DOHH2 (cell line): ENCODE data around the gene ITGAL.
"Not testable (repeated sequence)": the region's sequence is repeated elsewhere in the genome, so short reads cannot be mapped to it uniquely, and the experiment has no call there.

Experiments used
- H3F3A ChIP-seq: fragments of 200-600 bp; sonication (generic), shearing (Covaris generic); 2 replicates; pipeline ENCODE4 v1.6.0; 2016; ENCODE audit warnings: antibody characterized with exemption, mild to moderate bottlenecking; ENCODE audit not compliant: control insufficient read depth, insufficient read depth
- H3K27ac ChIP-seq: fragments of 200-600 bp; sonication (generic); 2 replicates; pipeline ENCODE4 v1.5.1; 2014; ENCODE audit warnings: low read depth, mild to moderate bottlenecking, low read length, moderate library complexity
- H3K27me3 ChIP-seq: fragments of 200-600 bp; sonication (generic); 2 replicates; pipeline ENCODE4 v1.6.1; 2014; ENCODE audit warnings: mild to moderate bottlenecking, low read length, mixed read lengths; ENCODE audit not compliant: control insufficient read depth
- H3K36me3 ChIP-seq: fragments of 200-600 bp; sonication (generic); 2 replicates; pipeline ENCODE4 v1.6.1; 2014; ENCODE audit warnings: mild to moderate bottlenecking, low read length, moderate library complexity, mixed read lengths; ENCODE audit not compliant: control insufficient read depth
- H3K4me1 ChIP-seq: fragments of 200-600 bp; sonication (generic); 2 replicates; pipeline ENCODE4 v1.6.1; 2014; ENCODE audit warnings: mild to moderate bottlenecking, low read length, mixed read lengths; ENCODE audit not compliant: control insufficient read depth
- H3K4me2 ChIP-seq: fragments of 200-600 bp; sonication (generic); 2 replicates; pipeline ENCODE4 v1.6.0; 2014; ENCODE audit warnings: mild to moderate bottlenecking, low read length, moderate library complexity
- H3K4me3 ChIP-seq: fragments of 200-600 bp; sonication (generic); 2 replicates; pipeline ENCODE4 v1.5.1; 2014; ENCODE audit warnings: mild to moderate bottlenecking, low read length, mixed read lengths
- H3K79me2 ChIP-seq: fragments of 200-600 bp; sonication (generic); 2 replicates; pipeline ENCODE4 v1.6.1; 2014; ENCODE audit warnings: mild to moderate bottlenecking, low read length, mixed read lengths; ENCODE audit not compliant: control insufficient read depth
- H3K9me2 ChIP-seq: fragments of 200-600 bp; sonication (generic); replicated peaks from 2 replicates; pipeline ENCODE4 v1.6.1; 2014; ENCODE audit warnings: mild to moderate bottlenecking, low read length, mixed read lengths; ENCODE audit not compliant: control insufficient read depth
- H3K9me3 ChIP-seq: fragments of 200-600 bp; sonication (generic); 2 replicates; pipeline ENCODE4 v1.6.1; 2014; ENCODE audit warnings: antibody characterized with exemption, low read length, mixed read lengths; ENCODE audit not compliant: control insufficient read depth, insufficient read depth
- H4K20me1 ChIP-seq: fragments of 200-600 bp; sonication (generic); 2 replicates; pipeline ENCODE4 v1.6.0; 2014; ENCODE audit warnings: low read depth, mild to moderate bottlenecking, antibody characterized with exemption, low read length, moderate library complexity; ENCODE audit not compliant: control insufficient read depth, insufficient read depth
- CTCF ChIP-seq: fragments of 200-600 bp; sonication (generic); IDR thresholded peaks from one replicate; pipeline ENCODE4 v1.5.1; 2014; ENCODE audit warnings: antibody characterized with exemption, mild to moderate bottlenecking, low read depth, low read length; ENCODE audit not compliant: poor library complexity, severe bottlenecking
- EZH2phosphoT487 ChIP-seq: fragments of 200-600 bp; sonication (generic); IDR thresholded peaks from 2 replicates; pipeline ENCODE4 v1.6.1; 2017; ENCODE audit warnings: borderline replicate concordance, mild to moderate bottlenecking, antibody characterized with exemption, low read length, moderate library complexity, mixed read lengths

Gene ITGAL

GRCh38 chr16:30535106-30535776, 62.7 kb downstream of the ITGAL start:
- peak overlapping the region; percentile 93 for H3K4me3 ChIP-seq
- H3K27me3 ChIP-seq, result no peaks in the 10 kb centered on the region
- H3K79me2 ChIP-seq, result peaks cover 45% of the 10 kb centered on the region
- H3K4me1 ChIP-seq, result peaks cover 34% of the 10 kb centered on the region
- H3K4me2 ChIP-seq, result peak overlapping the region; percentile 94
- TF ChIP-seq CTCF (no peak), EZH2phosphoT487 (no peak)
- H4K20me1 ChIP-seq, result no peaks in the 10 kb centered on the region
- 0 out of 2 replicates have a peak, but pooled peaks cover 2% of the 10 kb centered on the region for H3F3A ChIP-seq
- no peaks in the 10 kb centered on the region for H3K9me2 ChIP-seq
- peaks cover 32% of the 10 kb centered on the region for H3K36me3 ChIP-seq
- H3K27ac ChIP-seq, result peak overlapping the region; percentile 85
- H3K9me3 ChIP-seq, result no peaks in the 10 kb centered on the region

GRCh38 chr16:30535777-30536190, 63.2 kb downstream of the ITGAL start:
- peaks cover 34% of the 10 kb centered on the region for H3K4me1 ChIP-seq
- peaks cover 29% of the 10 kb centered on the region for H3K36me3 ChIP-seq
- no peaks in the 10 kb centered on the region for H4K20me1 ChIP-seq
- H3K4me2 ChIP-seq, result peak overlapping the region; percentile 94
- H3F3A ChIP-seq, result 0 out of 2 replicates have a peak, but pooled peaks cover 2% of the 10 kb centered on the region
- peak overlapping the region; percentile 85 for H3K27ac ChIP-seq
- peaks cover 45% of the 10 kb centered on the region for H3K79me2 ChIP-seq
- H3K9me3 ChIP-seq, result no peaks in the 10 kb centered on the region
- H3K9me2 ChIP-seq, result no peaks in the 10 kb centered on the region
- H3K4me3 ChIP-seq, result peak overlapping the region; percentile 93
- no peaks in the 10 kb centered on the region for H3K27me3 ChIP-seq
- TF ChIP-seq EZH2phosphoT487 (no peak), CTCF (peak; percentile 68)

GRCh38 chr16:30536391-30537024, 64.0 kb downstream of the ITGAL start:
- not testable (repeated sequence) for H3K9me2 ChIP-seq, H3K9me3 ChIP-seq, H4K20me1 ChIP-seq, H3K27me3 ChIP-seq, H3F3A ChIP-seq
- H3K4me1 ChIP-seq, result peaks cover 34% of the 10 kb centered on the region
- peaks cover 22% of the 10 kb centered on the region for H3K36me3 ChIP-seq
- H3K4me3 ChIP-seq, result peak overlapping the region; percentile 93
- peak overlapping the region; percentile 94 for H3K4me2 ChIP-seq
- H3K27ac ChIP-seq, result peak overlapping the region; percentile 85; the same call in 1 of the 2 replicates
- peaks cover 45% of the 10 kb centered on the region for H3K79me2 ChIP-seq
